ENCODE results near the gene PLCB1.

GRCh38 chr20:8373579-8373978 lies 241.5 kb downstream of the PLCB1 start:
- no peak for TF ChIP-seq CTCF (conservative IDR thresholded peaks at IDR 0.05)
- no peak for TF ChIP-seq ZFX (IDR thresholded peaks at IDR 0.05)
